SK-N-SH (cell line): ENCODE measurements around the gene RNF144B. TPM values are rescaled to one million over a fixed set of nuclear protein-coding genes. Genes with fewer than 3 reads are reported as not detected.

Experiments used
- CTCF ChIA-PET: fragments of 300-600, 350-600 bp; formaldehyde crosslinking; extraction: SDS; loops from one replicate; lab custom pipeline; 2021; lab: Yijun Ruan, JAX
- POLR2A ChIA-PET: fragments of 350-600 bp; sonication (Branson Sonifier 250); formaldehyde crosslinking; extraction: SDS; loops from one replicate; lab custom pipeline; 2020; ENCODE audit warnings: antibody characterized with exemption, inconsistent platforms; lab: Yijun Ruan, JAX
- DNase-seq: peaks from one replicate; pipeline ENCODE4 v3.0.0; 2012
- H2AFZ ChIP-seq: fragments of 200-600 bp; sonication (generic); 2 replicates; pipeline ENCODE4 v1.8.1; 2016; ENCODE audit warnings: antibody characterized with exemption, mild to moderate bottlenecking, low read depth
- H3F3A ChIP-seq: fragments of 200-600 bp; sonication (generic); replicated peaks from 2 replicates; pipeline ENCODE3; 2016; ENCODE audit warnings: antibody characterized with exemption, mild to moderate bottlenecking; ENCODE audit not compliant: insufficient read depth
- H3K27ac ChIP-seq, 2 experiments: fragments of 200-500 bp in 1 of 2; fragments of 200-600 bp in 1 of 2; sonication (Bioruptor generic) in 1 of 2; sonication (generic), shearing (Covaris generic) in 1 of 2; 2 replicates each; pipeline versions ENCODE4 v1.5.1 to v1.6.1; 2014 to 2016; ENCODE audit warnings: low read depth in 2 of 2, inconsistent platforms in 1 of 2, low read length in 1 of 2, mild to moderate bottlenecking in 1 of 2, mixed read lengths in 1 of 2
- H3K27me3 ChIP-seq: fragments of 200-600 bp; sonication (generic), shearing (Covaris generic); 2 replicates; pipeline ENCODE4 v1.6.1; 2016; ENCODE audit warnings: mixed run types; ENCODE audit not compliant: insufficient read depth
- H3K36me3 ChIP-seq, 2 experiments: fragments of 200-500 bp in 1 of 2; fragments of 200-600 bp in 1 of 2; sonication (Bioruptor generic) in 1 of 2; sonication (generic) in 1 of 2; replicated peaks in 1 of 2; 2 replicates each; pipeline versions ENCODE3 to v1.5.1; 2014 to 2016; ENCODE audit warnings: low read length in 1 of 2, mild to moderate bottlenecking in 1 of 2; ENCODE audit not compliant: insufficient read depth in 2 of 2, control insufficient read depth in 1 of 2
- H3K4me1 ChIP-seq, 2 experiments: fragments of 200-500 bp in 1 of 2; fragments of 200-600 bp in 1 of 2; sonication (Bioruptor generic) in 1 of 2; sonication (generic), shearing (Covaris generic) in 1 of 2; 2 replicates each; pipeline versions ENCODE4 v1.5.1 to v1.6.1; 2014 to 2016; ENCODE audit warnings: low read depth in 1 of 2, low read length in 1 of 2, mixed run types in 1 of 2; ENCODE audit not compliant: insufficient read depth in 2 of 2, control insufficient read depth in 1 of 2
- H3K4me2 ChIP-seq: fragments of 200-600 bp; sonication (generic), shearing (Covaris generic); 2 replicates; pipeline ENCODE4 v1.6.1; 2017; ENCODE audit warnings: mixed run types
- H3K4me3 ChIP-seq, 2 experiments: fragments of 200-500 bp in 1 of 2; fragments of 200-600 bp in 1 of 2; sonication (Bioruptor generic) in 1 of 2; sonication (generic), shearing (Covaris generic) in 1 of 2; 2 replicates each; pipeline versions ENCODE4 v1.5.1 to v1.8.1; 2014 to 2016; ENCODE audit warnings: low read depth in 2 of 2, inconsistent platforms in 1 of 2, low read length in 1 of 2, mild to moderate bottlenecking in 1 of 2, mixed read lengths in 1 of 2, moderate library complexity in 1 of 2
- H3K79me2 ChIP-seq: fragments of 200-600 bp; sonication (generic); 2 replicates; pipeline ENCODE4 v1.8.1; 2017; ENCODE audit warnings: mild to moderate bottlenecking; ENCODE audit not compliant: insufficient read depth
- H3K9ac ChIP-seq: fragments of 200-600 bp; sonication (generic); 2 replicates; pipeline ENCODE4 v1.6.1; 2017; ENCODE audit warnings: mixed run types
- H3K9me2 ChIP-seq: fragments of 200-600 bp; sonication (generic); 2 replicates; pipeline ENCODE4 v1.6.1; 2017; ENCODE audit warnings: mixed run types
- H3K9me3 ChIP-seq: fragments of 200-600 bp; sonication (generic); 2 replicates; pipeline ENCODE4 v1.6.1; 2017; ENCODE audit warnings: mixed run types, mild to moderate bottlenecking, moderate library complexity
- H4K20me1 ChIP-seq: fragments of 200-600 bp; sonication (generic); 2 replicates; pipeline ENCODE4 v1.6.1; 2017; ENCODE audit warnings: mild to moderate bottlenecking, mixed run types; ENCODE audit not compliant: insufficient read depth
- CHD2 ChIP-seq: fragments of 150-350 bp; IDR thresholded peaks from 2 replicates; pipeline ENCODE4 v1.6.1; 2018; ENCODE audit warnings: low read length; ENCODE audit not compliant: partially characterized antibody
- ELF1 ChIP-seq: IDR thresholded peaks from 2 replicates; pipeline ENCODE4 v1.4.0; 2012
- EZH2phosphoT487 ChIP-seq: fragments of 200-600 bp; sonication (generic); IDR thresholded peaks from 2 replicates; pipeline ENCODE4 v1.6.1; 2017; ENCODE audit warnings: low read depth, mixed run types, mild to moderate bottlenecking, antibody characterized with exemption, moderate library complexity, borderline replicate concordance
- FOXM1 ChIP-seq: IDR thresholded peaks from 2 replicates; pipeline ENCODE4 v1.4.0; 2012; ENCODE audit warnings: low read depth, mild to moderate bottlenecking
- GABPA ChIP-seq: IDR thresholded peaks from 2 replicates; pipeline ENCODE4 v1.4.0; 2012; ENCODE audit warnings: low read depth, mild to moderate bottlenecking
- GATA2 ChIP-seq: sonication (generic); formaldehyde crosslinking; IDR thresholded peaks from 2 replicates; pipeline ENCODE4 v1.5.0; 2020; ENCODE audit warnings: mild to moderate bottlenecking, missing genetic modification reagents
- JUND ChIP-seq: IDR thresholded peaks from 2 replicates; pipeline ENCODE4 v1.4.0; 2012
- MEF2A ChIP-seq: IDR thresholded peaks from 2 replicates; pipeline ENCODE4 v1.4.0; 2012; ENCODE audit warnings: low read depth, borderline replicate concordance
- MXI1 ChIP-seq: IDR thresholded peaks from 2 replicates; pipeline ENCODE4 v1.6.1; 2012; ENCODE audit warnings: mild to moderate bottlenecking, low read depth, low read length, improper control_type of control experiment
- NRF1 ChIP-seq: IDR thresholded peaks from 2 replicates; pipeline ENCODE4 v1.6.1; 2012; ENCODE audit warnings: low read depth, mild to moderate bottlenecking, low read length
- RAD21 ChIP-seq: IDR thresholded peaks from 2 replicates; pipeline ENCODE4 v1.6.1; 2012; ENCODE audit warnings: mild to moderate bottlenecking, low read length
- RXRA ChIP-seq: IDR thresholded peaks from 2 replicates; pipeline ENCODE4 v1.4.0; 2012; ENCODE audit warnings: low read depth, mild to moderate bottlenecking, borderline replicate concordance
- SIN3A ChIP-seq: IDR thresholded peaks from 2 replicates; pipeline ENCODE4 v1.6.1; 2012; ENCODE audit warnings: low read depth, mild to moderate bottlenecking, low read length, moderate library complexity, borderline replicate concordance
- TCF12 ChIP-seq: IDR thresholded peaks from 2 replicates; pipeline ENCODE4 v1.4.0; 2012
- TEAD4 ChIP-seq: IDR thresholded peaks from 2 replicates; pipeline ENCODE4 v1.4.0; 2012; ENCODE audit warnings: mild to moderate bottlenecking, borderline replicate concordance; ENCODE audit not compliant: insufficient read depth
- WGBS: methylation state at CpG from one replicate; pipeline ENCODE4 v1.1.6; 2017; ENCODE audit warnings: low lambda C conversion rate; 5-methylcytosine and 5-hydroxymethylcytosine counted together
- polyA plus RNA-seq, 3 experiments: library from polyadenylated mRNA; depleted of rRNA; stranded (reverse); fragments of >200 nt; gene quantifications; 2 replicates each; pipeline ENCODE4 v1.2.3, GENCODE V29; 2012
- TF ChIP-seq, protein P1 (sequence below): fragments of 150-350 bp; IDR thresholded peaks from 2 replicates; pipeline ENCODE4 v1.6.1; 2016; ENCODE audit warnings: mild to moderate bottlenecking, low read depth, low read length
- TF ChIP-seq, protein P2 (sequence below): IDR thresholded peaks from 2 replicates; pipeline ENCODE4 v1.4.0; 2012; ENCODE audit warnings: low read depth, borderline replicate concordance
- TF ChIP-seq, protein P3 (sequence below): IDR thresholded peaks from 2 replicates; pipeline ENCODE4 v1.6.1; 2012; ENCODE audit warnings: mild to moderate bottlenecking, low read depth, low read length, moderate library complexity
- TF ChIP-seq, protein P4 (sequence below): fragments of 150-350 bp; IDR thresholded peaks from 2 replicates; pipeline ENCODE4 v1.6.1; 2017; ENCODE audit warnings: antibody characterized with exemption, low read length, low read depth, borderline replicate concordance
- TF ChIP-seq, protein P5 (sequence below): IDR thresholded peaks from 2 replicates; pipeline ENCODE4 v1.4.0; 2012; ENCODE audit warnings: low read depth, borderline replicate concordance

Gene RNF144B
- polyA plus RNA-seq, 1 of the 3 experiments (the other 2 are of a cell fraction), result 1.2 TPM

DNA sequence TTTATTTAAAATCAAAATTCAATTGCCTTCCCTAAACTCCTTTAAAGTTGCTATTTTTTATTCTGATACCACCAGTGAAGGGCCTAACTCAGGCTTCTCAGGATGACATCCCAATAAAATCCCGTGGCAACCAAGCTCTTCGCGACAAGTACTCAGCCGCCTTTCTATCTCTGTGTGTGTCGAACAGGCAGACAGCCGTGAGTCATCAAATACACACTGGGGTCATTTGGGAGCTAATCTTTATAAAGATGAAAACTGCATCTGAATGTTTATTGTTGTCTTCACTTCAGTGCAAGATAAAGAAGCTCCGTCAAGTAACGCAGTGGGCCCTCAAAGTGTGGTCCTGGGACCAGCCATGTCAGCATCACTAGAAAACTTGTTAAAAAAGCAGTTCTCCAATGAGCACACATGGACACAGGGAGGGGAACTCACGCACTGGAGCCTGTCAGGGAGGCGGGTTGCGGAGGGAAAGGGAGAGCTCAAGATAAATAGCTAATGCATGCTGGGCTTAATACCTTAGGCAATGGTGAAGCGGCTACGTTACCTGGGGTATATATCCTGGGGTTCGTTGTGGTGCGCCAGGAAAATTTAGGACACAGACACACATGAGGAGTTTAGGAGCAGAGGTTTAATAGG is 119.3 kb downstream of the RNF144B start:
- Histone ChIP-seq H3K9me3 (no peaks in the 10 kb centered on the region), H3K9ac (no peak overlapping the region), H3K4me1 (peaks cover 4 to 6% of the 10 kb centered on the region in 2 experiments; a peak in 2 of 4 replicates), H4K20me1 (no peaks in the 10 kb centered on the region), H3K27me3 (no peaks in the 10 kb centered on the region), H3K4me2 (no peak overlapping the region), H3K4me3 (no peak overlapping the region), H3F3A (no peaks in the 10 kb centered on the region), H3K36me3 (no peaks in the 10 kb centered on the region), H2AFZ (no peak overlapping the region), H3K27ac (no peak overlapping the region), H3K9me2 (no peaks in the 10 kb centered on the region), H3K79me2 (no peaks in the 10 kb centered on the region)
- no peak for DNase-seq
- no peak for TF ChIP-seq GABPA
- TF ChIP-seq, protein P1, sequence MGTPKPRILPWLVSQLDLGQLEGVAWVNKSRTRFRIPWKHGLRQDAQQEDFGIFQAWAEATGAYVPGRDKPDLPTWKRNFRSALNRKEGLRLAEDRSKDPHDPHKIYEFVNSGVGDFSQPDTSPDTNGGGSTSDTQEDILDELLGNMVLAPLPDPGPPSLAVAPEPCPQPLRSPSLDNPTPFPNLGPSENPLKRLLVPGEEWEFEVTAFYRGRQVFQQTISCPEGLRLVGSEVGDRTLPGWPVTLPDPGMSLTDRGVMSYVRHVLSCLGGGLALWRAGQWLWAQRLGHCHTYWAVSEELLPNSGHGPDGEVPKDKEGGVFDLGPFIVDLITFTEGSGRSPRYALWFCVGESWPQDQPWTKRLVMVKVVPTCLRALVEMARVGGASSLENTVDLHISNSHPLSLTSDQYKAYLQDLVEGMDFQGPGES, result no peak
- TF ChIP-seq CHD2, result no peak
- TF ChIP-seq FOXM1, result no peak
- TF ChIP-seq RXRA, result no peak
- TF ChIP-seq MXI1, result no peak
- no peak for TF ChIP-seq NRF1
- TF ChIP-seq JUND, result no peak
- TF ChIP-seq MEF2A, result no peak
- TF ChIP-seq, protein P2, sequence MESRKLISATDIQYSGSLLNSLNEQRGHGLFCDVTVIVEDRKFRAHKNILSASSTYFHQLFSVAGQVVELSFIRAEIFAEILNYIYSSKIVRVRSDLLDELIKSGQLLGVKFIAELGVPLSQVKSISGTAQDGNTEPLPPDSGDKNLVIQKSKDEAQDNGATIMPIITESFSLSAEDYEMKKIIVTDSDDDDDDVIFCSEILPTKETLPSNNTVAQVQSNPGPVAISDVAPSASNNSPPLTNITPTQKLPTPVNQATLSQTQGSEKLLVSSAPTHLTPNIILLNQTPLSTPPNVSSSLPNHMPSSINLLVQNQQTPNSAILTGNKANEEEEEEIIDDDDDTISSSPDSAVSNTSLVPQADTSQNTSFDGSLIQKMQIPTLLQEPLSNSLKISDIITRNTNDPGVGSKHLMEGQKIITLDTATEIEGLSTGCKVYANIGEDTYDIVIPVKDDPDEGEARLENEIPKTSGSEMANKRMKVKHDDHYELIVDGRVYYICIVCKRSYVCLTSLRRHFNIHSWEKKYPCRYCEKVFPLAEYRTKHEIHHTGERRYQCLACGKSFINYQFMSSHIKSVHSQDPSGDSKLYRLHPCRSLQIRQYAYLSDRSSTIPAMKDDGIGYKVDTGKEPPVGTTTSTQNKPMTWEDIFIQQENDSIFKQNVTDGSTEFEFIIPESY, result no peak
- TF ChIP-seq TEAD4, result no peak
- TF ChIP-seq, protein P3, sequence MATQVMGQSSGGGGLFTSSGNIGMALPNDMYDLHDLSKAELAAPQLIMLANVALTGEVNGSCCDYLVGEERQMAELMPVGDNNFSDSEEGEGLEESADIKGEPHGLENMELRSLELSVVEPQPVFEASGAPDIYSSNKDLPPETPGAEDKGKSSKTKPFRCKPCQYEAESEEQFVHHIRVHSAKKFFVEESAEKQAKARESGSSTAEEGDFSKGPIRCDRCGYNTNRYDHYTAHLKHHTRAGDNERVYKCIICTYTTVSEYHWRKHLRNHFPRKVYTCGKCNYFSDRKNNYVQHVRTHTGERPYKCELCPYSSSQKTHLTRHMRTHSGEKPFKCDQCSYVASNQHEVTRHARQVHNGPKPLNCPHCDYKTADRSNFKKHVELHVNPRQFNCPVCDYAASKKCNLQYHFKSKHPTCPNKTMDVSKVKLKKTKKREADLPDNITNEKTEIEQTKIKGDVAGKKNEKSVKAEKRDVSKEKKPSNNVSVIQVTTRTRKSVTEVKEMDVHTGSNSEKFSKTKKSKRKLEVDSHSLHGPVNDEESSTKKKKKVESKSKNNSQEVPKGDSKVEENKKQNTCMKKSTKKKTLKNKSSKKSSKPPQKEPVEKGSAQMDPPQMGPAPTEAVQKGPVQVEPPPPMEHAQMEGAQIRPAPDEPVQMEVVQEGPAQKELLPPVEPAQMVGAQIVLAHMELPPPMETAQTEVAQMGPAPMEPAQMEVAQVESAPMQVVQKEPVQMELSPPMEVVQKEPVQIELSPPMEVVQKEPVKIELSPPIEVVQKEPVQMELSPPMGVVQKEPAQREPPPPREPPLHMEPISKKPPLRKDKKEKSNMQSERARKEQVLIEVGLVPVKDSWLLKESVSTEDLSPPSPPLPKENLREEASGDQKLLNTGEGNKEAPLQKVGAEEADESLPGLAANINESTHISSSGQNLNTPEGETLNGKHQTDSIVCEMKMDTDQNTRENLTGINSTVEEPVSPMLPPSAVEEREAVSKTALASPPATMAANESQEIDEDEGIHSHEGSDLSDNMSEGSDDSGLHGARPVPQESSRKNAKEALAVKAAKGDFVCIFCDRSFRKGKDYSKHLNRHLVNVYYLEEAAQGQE, result no peak
- no peak for TF ChIP-seq EZH2phosphoT487
- no peak for TF ChIP-seq RAD21
- TF ChIP-seq, protein P4, sequence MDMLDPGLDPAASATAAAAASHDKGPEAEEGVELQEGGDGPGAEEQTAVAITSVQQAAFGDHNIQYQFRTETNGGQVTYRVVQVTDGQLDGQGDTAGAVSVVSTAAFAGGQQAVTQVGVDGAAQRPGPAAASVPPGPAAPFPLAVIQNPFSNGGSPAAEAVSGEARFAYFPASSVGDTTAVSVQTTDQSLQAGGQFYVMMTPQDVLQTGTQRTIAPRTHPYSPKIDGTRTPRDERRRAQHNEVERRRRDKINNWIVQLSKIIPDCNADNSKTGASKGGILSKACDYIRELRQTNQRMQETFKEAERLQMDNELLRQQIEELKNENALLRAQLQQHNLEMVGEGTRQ, result no peak
- TF ChIP-seq ELF1, result no peak
- no peak for TF ChIP-seq SIN3A
- TF ChIP-seq, protein P5, sequence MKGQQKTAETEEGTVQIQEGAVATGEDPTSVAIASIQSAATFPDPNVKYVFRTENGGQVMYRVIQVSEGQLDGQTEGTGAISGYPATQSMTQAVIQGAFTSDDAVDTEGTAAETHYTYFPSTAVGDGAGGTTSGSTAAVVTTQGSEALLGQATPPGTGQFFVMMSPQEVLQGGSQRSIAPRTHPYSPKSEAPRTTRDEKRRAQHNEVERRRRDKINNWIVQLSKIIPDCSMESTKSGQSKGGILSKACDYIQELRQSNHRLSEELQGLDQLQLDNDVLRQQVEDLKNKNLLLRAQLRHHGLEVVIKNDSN, result no peak
- TF ChIP-seq TCF12, result no peak
- no peak for TF ChIP-seq GATA2 (CRISPR knock-in tag)
- POLR2A ChIA-PET, result interaction anchor here (0.7 kb wide), 1 partner anchor 224 kb away, joined by 3 read pairs; no protein-coding TSS in a partner anchor
- WGBS, result 85% methylated on average over 15 of the region's 15 CpGs
- CTCF ChIA-PET, result interaction anchor here (1.0 to 3.2 kb wide), 4 partner anchors 163 to 185 kb away, joined by 3 to 28 read pairs (median 4); no protein-coding TSS in a partner anchor
